Activated CD4-positive, alpha-beta memory T cell treated with anti-CD3 and anti-CD28 coated beads for 36 hours (primary cell): ENCODE data around the gene WBP1L. TPM values are rescaled to one million over a fixed set of nuclear protein-coding genes. Genes with fewer than 3 reads are reported as not detected.

Experiments
- CTCF ChIA-PET: fragments of 350-600 bp; sonication (Branson Sonifier 250); formaldehyde crosslinking; loops from one replicate; lab custom pipeline; 2021; ENCODE audit warnings: antibody characterized with exemption, inconsistent platforms; lab: Charles Lee
- POLR2A ChIA-PET: fragments of 350-600 bp; sonication (Branson Sonifier 250); formaldehyde crosslinking; loops from one replicate; lab custom pipeline; 2021; ENCODE audit warnings: antibody characterized with exemption; lab: Charles Lee
- DNase-seq: peaks from one replicate; pipeline ENCODE4 v3.0.0-alpha.2; 2020
- H3K27ac Mint-ChIP-seq: one replicate; pipeline ENCODE4 v1.8.0; 2021; ENCODE audit warnings: mixed read lengths
- H3K27me3 Mint-ChIP-seq: one replicate; pipeline ENCODE4 v1.8.0; 2021; ENCODE audit warnings: mixed read lengths
- H3K36me3 Mint-ChIP-seq: one replicate; pipeline ENCODE4 v1.8.0; 2021; ENCODE audit warnings: mixed read lengths
- H3K4me1 Mint-ChIP-seq: one replicate; pipeline ENCODE4 v1.8.0; 2021; ENCODE audit warnings: low read depth, mixed read lengths
- H3K4me3 Mint-ChIP-seq: one replicate; pipeline ENCODE4 v1.8.0; 2021; ENCODE audit warnings: mild to moderate bottlenecking, mixed read lengths
- H3K9me3 Mint-ChIP-seq: one replicate; pipeline ENCODE4 v1.8.0; 2021; ENCODE audit warnings: mixed read lengths
- intact Hi-C: fragments of 100-400 bp; cut with micrococcal nuclease; formaldehyde crosslinking; loops from one replicate; pipeline ENCODE4 v1.15.1; 2023
- total RNA-seq, 2 experiments: library from RNA; stranded (reverse); gene quantifications; one replicate each; pipeline ENCODE4 v1.2.3, GENCODE V29; 2021

The WBP1L gene
- total RNA-seq, 2 experiments from 2014 or later: 14.6 to 15.9 TPM

- Mint-ChIP-seq H3K9me3 (no peaks in the 10 kb centered on the region), H3K27me3 (no peaks in the 10 kb centered on the region), H3K4me1 (peaks cover 15% of the 10 kb centered on the region), H3K36me3 (peaks cover 31% of the 10 kb centered on the region), H3K27ac (no peak overlapping the region), H3K4me3 (no peak overlapping the region)
- DNase-seq: no peak
- POLR2A ChIA-PET: no interaction called here
- intact Hi-C loops: no loop called here
- CTCF ChIA-PET: no interaction called here
Observed at GRCh38 chr10:102723989-102724388, 19.8 kb upstream of the WBP1L start.

- Mint-ChIP-seq H3K4me3 (no peak overlapping the region), H3K27me3 (no peaks in the 10 kb centered on the region), H3K9me3 (no peaks in the 10 kb centered on the region), H3K36me3 (peaks cover 33% of the 10 kb centered on the region), H3K27ac (no peak overlapping the region), H3K4me1 (peaks cover 6% of the 10 kb centered on the region)
- ChIA-PET CTCF (interaction anchor here (0.9 kb wide), 1 partner anchor 11 kb away, joined by 5 read pairs; no protein-coding TSS in a partner anchor), POLR2A (interaction anchor here (0.5 to 1.5 kb wide), 2 partner anchors 12 to 40 kb away, joined by 3 to 6 read pairs; partner anchors contain the start of genes ARL3 and SFXN2)
- no peak for DNase-seq
- intact Hi-C loops: no loop called here
Observed at GRCh38 chr10:102726274-102726673, 17.5 kb upstream of the WBP1L start.

GRCh38 chr10:102727037-102727818 lies 16.5 kb upstream of the WBP1L start:
- POLR2A ChIA-PET: interaction anchor here (1.5 kb wide), 1 partner anchor 13 kb away, joined by 6 read pairs; the partner anchor contains the start of genes ARL3 and SFXN2

GRCh38 chr10:102729029-102730026 lies 14.4 kb upstream of the WBP1L start:
- no peak overlapping the region for H3K27ac Mint-ChIP-seq
- intact Hi-C loops: no loop called here
- DNase-seq: peak; percentile 69
- peaks cover 39% of the 10 kb centered on the region for H3K36me3 Mint-ChIP-seq
- ChIA-PET CTCF (no interaction called here), POLR2A (no interaction called here)
- H3K9me3 Mint-ChIP-seq: no peaks in the 10 kb centered on the region
- H3K27me3 Mint-ChIP-seq: no peaks in the 10 kb centered on the region
- no peak overlapping the region for H3K4me3 Mint-ChIP-seq
- no peaks in the 10 kb centered on the region for H3K4me1 Mint-ChIP-seq

More at GRCh38 chr10:102727037-102727818, 16.5 kb upstream of the WBP1L start:
- Mint-ChIP-seq H3K9me3 (no peaks in the 10 kb centered on the region), H3K4me3 (no peak overlapping the region), H3K27ac (no peak overlapping the region), H3K4me1 (no peaks in the 10 kb centered on the region), H3K27me3 (no peaks in the 10 kb centered on the region), H3K36me3 (peaks cover 33% of the 10 kb centered on the region)
- no peak for DNase-seq
- intact Hi-C loops: no loop called here
- CTCF ChIA-PET: interaction anchor here (0.9 kb wide), 1 partner anchor 12 kb away, joined by 5 read pairs; no protein-coding TSS in a partner anchor

DNA sequence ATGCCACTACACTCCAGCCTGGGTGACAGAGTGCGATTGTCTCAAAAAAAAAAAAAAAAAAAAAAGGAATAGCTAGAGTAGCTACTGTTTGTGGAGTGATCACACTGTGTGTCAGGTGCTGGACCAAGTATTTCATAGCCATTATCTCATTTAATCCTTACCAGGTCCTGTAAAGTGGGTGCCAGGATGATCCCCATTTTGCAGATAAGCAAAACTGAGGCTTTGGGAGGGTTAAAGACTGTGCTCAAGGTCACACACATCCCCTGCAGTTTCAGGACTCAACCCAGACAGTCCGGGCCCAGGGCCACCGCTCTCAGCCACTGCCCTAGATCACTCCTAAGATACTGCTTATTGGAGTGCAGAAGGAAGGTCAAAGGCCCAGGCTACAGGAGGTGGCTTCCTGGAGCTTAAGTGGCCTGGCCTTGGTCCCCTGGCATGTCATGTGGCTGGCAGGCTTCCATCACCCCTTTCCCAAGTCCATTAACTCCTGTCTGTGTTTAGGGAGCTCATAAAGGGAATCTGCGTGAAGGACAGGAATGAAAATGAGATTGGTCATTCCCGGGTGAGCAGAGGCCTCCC lies 12.4 kb upstream of the WBP1L start:
- Mint-ChIP-seq H3K27ac (no peak overlapping the region), H3K36me3 (peaks cover 37% of the 10 kb centered on the region), H3K4me1 (no peaks in the 10 kb centered on the region), H3K4me3 (no peak overlapping the region), H3K27me3 (no peaks in the 10 kb centered on the region), H3K9me3 (no peaks in the 10 kb centered on the region)
- DNase-seq: no peak
- POLR2A ChIA-PET: interaction anchor here (0.6 to 2.7 kb wide), 2 partner anchors 12 to 97 kb away, joined by 4 to 7 read pairs; partner anchors contain the start of gene WBP1L
- CTCF ChIA-PET: interaction anchor here (0.6 to 0.7 kb wide), 2 partner anchors 107 to 170 kb away, joined by 3 to 5 read pairs; no protein-coding TSS in a partner anchor
- intact Hi-C loops: no loop called here

DNA sequence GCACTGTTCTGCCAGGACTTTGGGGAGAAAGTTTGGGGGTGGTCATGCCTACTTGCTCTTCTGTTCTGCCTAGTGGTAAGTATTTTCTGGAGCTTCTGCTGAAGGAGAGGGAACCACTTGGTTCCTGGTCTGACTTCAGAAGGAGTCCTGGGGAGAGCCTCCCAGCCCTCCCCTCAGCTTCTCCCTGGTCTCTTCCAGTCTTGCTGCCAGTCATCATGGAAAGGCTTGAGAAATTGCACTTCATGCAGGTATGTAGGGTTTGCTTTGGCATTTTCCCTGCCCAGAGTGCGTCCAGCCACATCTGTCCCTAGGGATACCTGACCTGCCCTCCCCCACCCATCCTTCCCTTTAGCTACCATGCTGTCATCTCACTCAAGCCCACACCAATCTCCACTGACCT lies 11.1 kb upstream of the WBP1L start:
- Mint-ChIP-seq H3K27ac (no peak overlapping the region), H3K4me1 (no peaks in the 10 kb centered on the region), H3K4me3 (no peak overlapping the region), H3K36me3 (peaks cover 28% of the 10 kb centered on the region), H3K27me3 (no peaks in the 10 kb centered on the region), H3K9me3 (no peaks in the 10 kb centered on the region)
- no peak for DNase-seq
- ChIA-PET POLR2A (interaction anchor here (2.7 kb wide), 1 partner anchor 11 kb away, joined by 7 read pairs; the partner anchor contains the start of gene WBP1L), CTCF (interaction anchor here (0.8 to 1.4 kb wide), 2 partner anchors 18 to 169 kb away, joined by 3 to 4 read pairs; partner anchors contain the start of gene SFXN2)
- intact Hi-C loops: no loop called here

GRCh38 chr10:102735065-102735562 lies 8.6 kb upstream of the WBP1L start:
- intact Hi-C loops: no loop called here
- H3K9me3 Mint-ChIP-seq: no peaks in the 10 kb centered on the region
- DNase-seq: no peak
- H3K4me1 Mint-ChIP-seq: no peaks in the 10 kb centered on the region
- POLR2A ChIA-PET: no interaction called here
- CTCF ChIA-PET: no interaction called here
- H3K4me3 Mint-ChIP-seq: no peak overlapping the region
- no peaks in the 10 kb centered on the region for H3K27me3 Mint-ChIP-seq
- H3K36me3 Mint-ChIP-seq: peaks cover 14% of the 10 kb centered on the region
- no peak overlapping the region for H3K27ac Mint-ChIP-seq

DNA sequence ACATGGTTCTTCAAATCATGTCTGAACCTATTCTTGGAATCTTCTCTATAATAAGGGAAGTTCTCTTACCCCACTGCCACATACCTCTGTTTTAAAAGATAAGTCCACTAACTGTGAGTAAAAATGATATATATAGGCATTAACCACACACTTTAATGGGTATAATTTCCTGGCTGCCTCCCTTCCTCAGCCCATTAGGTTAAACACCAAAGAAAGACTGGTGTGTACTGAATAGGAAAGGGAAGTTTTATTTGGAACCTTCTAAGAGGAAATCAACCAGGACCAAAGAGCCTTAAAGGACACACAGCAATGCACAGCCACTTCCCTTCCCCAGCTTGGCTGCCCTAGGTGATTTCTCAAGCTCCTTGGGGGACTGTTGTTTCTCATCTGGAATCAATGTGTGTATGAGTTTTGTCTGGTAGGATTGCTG lies 5.0 kb upstream of the WBP1L start:
- Mint-ChIP-seq H3K27me3 (no peaks in the 10 kb centered on the region), H3K9me3 (no peaks in the 10 kb centered on the region), H3K27ac (no peak overlapping the region), H3K4me3 (no peak overlapping the region), H3K4me1 (peaks cover 7% of the 10 kb centered on the region), H3K36me3 (peaks cover 6% of the 10 kb centered on the region)
- no peak for DNase-seq
- intact Hi-C loops: no loop called here
- ChIA-PET CTCF (no interaction called here), POLR2A (no interaction called here)

- Mint-ChIP-seq H3K4me3 (no peak overlapping the region), H3K9me3 (no peaks in the 10 kb centered on the region), H3K27me3 (no peaks in the 10 kb centered on the region), H3K4me1 (peaks cover 18% of the 10 kb centered on the region), H3K27ac (no peak overlapping the region), H3K36me3 (peaks cover 3% of the 10 kb centered on the region)
- ChIA-PET POLR2A (no interaction called here), CTCF (no interaction called here)
- DNase-seq: no peak
- intact Hi-C loops: loop anchor here (10.0 kb wide), 2 partner anchors 175 to 625 kb away; partner anchors contain the start of genes CNNM2 and TAF5
Observed at GRCh38 chr10:102740229-102740628, 3.5 kb upstream of the WBP1L start.

DNA sequence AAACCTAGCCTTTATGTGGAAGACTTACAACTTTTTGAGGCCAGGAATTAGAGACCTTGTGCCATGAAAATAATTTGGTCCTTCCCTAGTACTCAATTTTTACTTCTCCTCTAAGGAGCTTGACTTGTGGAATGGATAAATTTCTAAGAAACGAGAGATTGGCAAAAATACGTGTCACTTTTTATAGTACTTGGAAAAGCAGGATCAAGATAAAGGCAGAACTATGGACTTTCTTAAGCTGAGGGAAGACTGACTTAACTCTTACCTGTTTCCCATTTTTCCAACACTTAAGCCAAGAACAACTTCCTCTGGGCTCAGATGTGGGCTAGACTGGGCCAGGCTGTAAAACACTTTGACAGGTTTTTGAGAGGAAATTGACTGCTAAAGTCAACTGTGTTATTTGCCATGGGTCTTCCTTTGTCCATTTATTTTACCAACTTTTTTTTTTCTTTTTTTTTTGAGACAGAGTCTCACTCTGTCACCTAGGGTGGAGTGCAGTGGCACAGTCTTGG lies 2.0 kb upstream of the WBP1L start:
- no peak for DNase-seq
- Mint-ChIP-seq H3K27me3 (no peaks in the 10 kb centered on the region), H3K27ac (no peak overlapping the region), H3K4me3 (no peak overlapping the region), H3K4me1 (peaks cover 33% of the 10 kb centered on the region), H3K9me3 (no peaks in the 10 kb centered on the region), H3K36me3 (no peaks in the 10 kb centered on the region)
- POLR2A ChIA-PET: interaction anchor here (2.0 to 3.1 kb wide), 3 partner anchors 10 to 176 kb away, joined by 4 to 19 read pairs (median 7); partner anchors contain the start of genes ARL3, CNNM2 and SFXN2
- intact Hi-C loops: loop anchor here (10.0 kb wide), 2 partner anchors 173 to 623 kb away; partner anchors contain the start of genes CNNM2 and TAF5
- CTCF ChIA-PET: interaction anchor here (0.9 to 2.6 kb wide), 3 partner anchors 11 to 239 kb away, joined by 3 to 12 read pairs (median 4); partner anchors contain the start of gene ACTR1A
